ENCODE data around the gene AFAP1L1.
"Not testable (repeated sequence)": the region's sequence is repeated elsewhere in the genome, so short reads cannot be mapped to it uniquely, and the experiment has no call there.

Gene AFAP1L1

GRCh38 chr5:149391076-149391475 is 119.4 kb downstream of the AFAP1L1 start:
- DNase-seq (ENCODE audit: low read depth in 2 of 2): not testable (repeated sequence)

Data from activated CD4-positive, alpha-beta T cell treated with anti-CD3 and anti-CD28 coated beads for 24 hours (primary cell).